ENCODE measurements around the gene CAMK2B.
A peak's percentile ranks its signal among the peaks of the same experiment; 100 is the strongest.

Gene CAMK2B

GRCh38 chr7:44257213-44257612, 68.2 kb downstream of the CAMK2B start:
- no peak for DNase-seq (ENCODE audit: low spot score)

GRCh38 chr7:44256459-44256858, 68.9 kb downstream of the CAMK2B start:
- no peak for DNase-seq (ENCODE audit: low spot score)

- no peak for DNase-seq (ENCODE audit: low spot score)
These were observed 73.5 kb downstream of the CAMK2B start for GRCh38 chr7:44251881-44252280.

GRCh38 chr7:44251269-44251668, 74.1 kb downstream of the CAMK2B start:
- no peak for DNase-seq (ENCODE audit: low spot score)

- no peak for DNase-seq (ENCODE audit: low spot score)
These were observed 75.7 kb downstream of the CAMK2B start for GRCh38 chr7:44249639-44250234.

GRCh38 chr7:44247868-44248651, 77.3 kb downstream of the CAMK2B start:
- DNase-seq (ENCODE audit: low spot score) = no peak

GRCh38 chr7:44246396-44247113, 78.8 kb downstream of the CAMK2B start:
- DNase-seq (ENCODE audit: low spot score) = no peak

GRCh38 chr7:44244282-44244681, 81.1 kb downstream of the CAMK2B start:
- no peak for DNase-seq (ENCODE audit: low spot score)

GRCh38 chr7:44242091-44242490, 83.3 kb downstream of the CAMK2B start:
- DNase-seq (ENCODE audit: low spot score) = no peak

GRCh38 chr7:44240983-44241510, 84.3 kb downstream of the CAMK2B start:
- peak; percentile 90 for DNase-seq (ENCODE audit: low spot score)

- DNase-seq (ENCODE audit: low spot score) = no peak
These were observed 85.0 kb downstream of the CAMK2B start for GRCh38 chr7:44240376-44240775.

- no peak for DNase-seq (ENCODE audit: low spot score)
These were observed 86.0 kb downstream of the CAMK2B start for GRCh38 chr7:44239361-44239760.

- DNase-seq (ENCODE audit: low spot score) = no peak
These were observed 87.2 kb downstream of the CAMK2B start for GRCh38 chr7:44238116-44238695.

GRCh38 chr7:44237696-44238095, 87.7 kb downstream of the CAMK2B start:
- DNase-seq (ENCODE audit: low spot score) = no peak

- DNase-seq (ENCODE audit: low spot score) = peak; percentile 52
These were observed 89.1 kb downstream of the CAMK2B start for GRCh38 chr7:44236333-44236728.

GRCh38 chr7:44235582-44236332, 89.6 kb downstream of the CAMK2B start:
- DNase-seq (ENCODE audit: low spot score) = peak; percentile 36

- no peak for DNase-seq (ENCODE audit: low spot score)
These were observed 90.3 kb downstream of the CAMK2B start for GRCh38 chr7:44235066-44235465.

GRCh38 chr7:44232901-44233715, 92.3 kb downstream of the CAMK2B start:
- no peak for DNase-seq (ENCODE audit: low spot score)

GRCh38 chr7:44232396-44232795, 93.0 kb downstream of the CAMK2B start:
- DNase-seq (ENCODE audit: low spot score) = no peak

- DNase-seq (ENCODE audit: low spot score) = no peak
These were observed 94.3 kb downstream of the CAMK2B start for GRCh38 chr7:44231088-44231487.

GRCh38 chr7:44230286-44230685, 95.1 kb downstream of the CAMK2B start:
- DNase-seq (ENCODE audit: low spot score) = no peak
